HG03520 (cell line): ENCODE data around the gene IRF3.

Experiments
- ATAC-seq: cut with Tn5 transposase; IDR thresholded peaks from one replicate; pipeline ENCODE4 v1.9.1; 2021; ENCODE audit warnings: mild to moderate bottlenecking, moderate library complexity; ENCODE audit not compliant: unreplicated experiment

The IRF3 gene, protein sequence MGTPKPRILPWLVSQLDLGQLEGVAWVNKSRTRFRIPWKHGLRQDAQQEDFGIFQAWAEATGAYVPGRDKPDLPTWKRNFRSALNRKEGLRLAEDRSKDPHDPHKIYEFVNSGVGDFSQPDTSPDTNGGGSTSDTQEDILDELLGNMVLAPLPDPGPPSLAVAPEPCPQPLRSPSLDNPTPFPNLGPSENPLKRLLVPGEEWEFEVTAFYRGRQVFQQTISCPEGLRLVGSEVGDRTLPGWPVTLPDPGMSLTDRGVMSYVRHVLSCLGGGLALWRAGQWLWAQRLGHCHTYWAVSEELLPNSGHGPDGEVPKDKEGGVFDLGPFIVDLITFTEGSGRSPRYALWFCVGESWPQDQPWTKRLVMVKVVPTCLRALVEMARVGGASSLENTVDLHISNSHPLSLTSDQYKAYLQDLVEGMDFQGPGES

DNA sequence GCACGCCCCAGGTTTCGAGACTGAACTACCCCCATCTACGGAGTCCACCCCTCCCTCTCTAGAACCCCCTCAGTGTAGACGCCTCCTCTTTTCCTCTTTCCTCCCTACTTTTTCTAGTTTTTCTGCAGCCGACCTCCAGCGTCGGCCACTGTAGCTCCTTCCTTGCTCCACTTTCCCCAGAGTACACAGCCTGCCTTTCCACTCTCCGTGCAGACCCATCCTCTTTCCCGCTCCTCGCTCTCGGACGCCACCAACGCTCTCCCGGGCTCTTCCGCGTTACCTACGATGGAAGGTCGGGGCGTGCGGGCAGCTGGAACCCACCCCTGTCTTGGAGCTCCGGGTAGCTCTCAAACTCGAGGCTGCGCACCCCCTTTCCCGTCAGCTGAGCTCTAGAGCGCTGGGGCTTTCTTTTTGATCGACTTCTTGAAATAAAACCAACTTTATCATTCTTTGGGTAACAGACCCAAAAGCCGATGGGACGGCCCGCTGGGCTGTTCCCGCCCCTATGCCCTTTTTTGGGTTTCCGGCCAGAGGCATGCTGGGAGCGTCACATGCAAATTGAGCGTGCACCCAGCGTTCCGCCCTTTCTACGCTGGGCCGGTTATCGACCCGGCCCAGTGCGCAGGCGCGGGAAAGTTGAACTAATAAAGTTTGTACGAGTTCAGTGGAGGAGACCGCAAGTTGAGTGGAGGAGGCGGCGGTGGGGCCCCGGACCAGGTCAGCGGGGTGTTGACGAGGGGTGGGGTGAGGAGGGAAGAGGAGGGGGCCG is at the start of gene IRF3, which contains the start of gene BCL2L12:
TSS of gene IRF3 (minus strand) at position 507 of the 769 bp plus-strand sequence. CDS start 1,019 bp downstream, outside the sequence.
TSS of gene BCL2L12 (plus strand) at position 583 of the 769 bp plus-strand sequence. CDS start 760 bp downstream, outside the sequence.
- ATAC-seq, result peak; percentile 87

DNA sequence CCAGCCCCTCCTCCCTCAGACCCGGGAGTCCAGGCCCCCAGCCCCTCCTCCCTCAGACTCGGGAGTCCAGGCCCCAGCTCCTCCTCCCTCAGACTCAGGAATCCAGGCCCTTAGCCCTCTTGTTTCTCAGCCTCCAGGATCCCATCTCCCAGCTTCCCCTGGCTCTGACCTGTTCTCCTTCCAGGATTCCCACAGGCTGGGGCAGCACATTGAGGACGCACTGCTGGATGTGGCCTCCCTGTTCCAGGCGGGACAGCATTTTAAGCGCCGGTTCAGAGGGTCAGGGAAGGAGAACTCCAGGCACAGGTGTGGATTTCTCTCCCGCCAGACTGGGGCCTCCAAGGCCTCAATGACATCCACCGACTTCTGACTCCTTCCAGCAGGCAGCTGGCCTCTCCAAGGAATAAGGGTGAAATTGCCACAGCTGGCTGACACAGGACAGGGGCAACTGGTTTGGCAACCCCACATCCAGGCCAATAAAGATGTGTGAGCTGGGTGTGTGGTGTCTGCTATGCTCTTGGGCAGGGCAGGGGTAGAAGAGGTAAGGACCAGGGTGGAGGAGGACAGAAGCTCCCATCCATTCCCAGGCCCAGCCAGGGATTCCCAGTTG is 47.7 kb upstream of the IRF3 start:
- ATAC-seq, result no peak

DNA sequence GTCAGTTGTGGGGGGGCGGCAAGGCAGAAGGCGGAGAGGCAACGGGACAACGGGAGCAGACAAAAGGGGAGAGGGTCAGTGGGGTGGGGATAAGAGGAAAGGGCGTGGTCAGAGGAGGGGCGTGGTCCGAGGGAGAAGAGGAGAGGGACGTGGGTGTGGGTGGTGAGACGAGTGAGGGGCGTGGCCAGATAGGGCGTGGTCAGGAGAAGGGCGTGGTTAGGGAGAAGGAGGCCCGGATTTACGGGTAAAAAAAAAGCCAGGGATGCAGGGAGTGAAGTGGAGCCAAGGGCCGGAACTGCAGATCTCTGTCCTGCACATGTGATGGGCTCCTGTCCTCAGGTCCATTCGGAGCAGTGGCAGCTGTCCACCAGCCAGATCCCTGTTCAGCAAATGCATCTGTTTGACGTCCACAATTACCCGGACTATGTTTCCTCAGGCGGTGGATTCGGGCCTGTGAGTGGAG is 46.8 kb upstream of the IRF3 start:
- ATAC-seq, result no peak

DNA sequence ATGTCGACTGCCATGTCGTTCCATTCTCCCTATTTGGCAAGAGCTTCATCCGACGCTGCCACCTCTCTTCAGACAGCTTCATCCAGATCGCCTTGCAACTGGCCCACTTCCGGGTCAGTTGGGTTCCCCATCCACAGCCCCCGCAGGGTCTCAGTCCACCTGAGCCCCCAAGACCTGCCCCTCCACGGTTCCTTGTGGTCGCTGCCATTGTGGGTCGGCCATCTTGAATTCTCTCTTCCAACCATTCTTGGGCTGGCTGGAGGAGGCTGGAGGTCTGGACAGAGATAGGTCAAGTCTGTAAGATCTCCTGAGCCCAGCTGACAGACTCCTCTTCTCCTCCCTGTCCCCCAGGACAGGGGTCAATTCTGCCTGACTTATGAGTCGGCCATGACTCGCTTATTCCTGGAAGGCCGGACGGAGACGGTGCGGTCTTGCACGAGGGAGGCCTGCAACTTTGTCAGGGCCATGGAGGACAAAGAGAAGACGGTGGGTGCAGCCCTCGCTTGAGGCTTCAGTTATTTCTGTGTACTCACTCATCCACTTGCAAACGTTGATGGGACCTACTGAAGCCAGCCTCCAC is 44.8 kb upstream of the IRF3 start:
- no peak for ATAC-seq

DNA sequence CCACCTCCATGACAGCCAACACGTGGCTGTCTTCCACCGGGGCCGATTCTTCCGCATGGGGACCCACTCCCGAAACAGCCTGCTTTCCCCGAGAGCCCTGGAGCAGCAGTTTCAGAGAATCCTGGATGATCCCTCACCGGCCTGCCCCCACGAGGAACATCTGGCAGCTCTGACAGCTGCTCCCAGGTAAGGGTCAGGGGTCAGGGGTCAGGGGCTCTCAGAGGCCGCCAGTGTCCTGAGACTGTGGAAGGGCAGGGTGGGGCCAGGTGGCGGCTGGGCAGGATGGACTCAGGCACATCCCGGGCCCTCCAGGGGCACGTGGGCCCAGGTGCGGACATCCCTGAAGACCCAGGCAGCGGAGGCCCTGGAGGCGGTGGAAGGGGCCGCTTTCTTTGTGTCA is 40.3 kb upstream of the IRF3 start:
- no peak for ATAC-seq

DNA sequence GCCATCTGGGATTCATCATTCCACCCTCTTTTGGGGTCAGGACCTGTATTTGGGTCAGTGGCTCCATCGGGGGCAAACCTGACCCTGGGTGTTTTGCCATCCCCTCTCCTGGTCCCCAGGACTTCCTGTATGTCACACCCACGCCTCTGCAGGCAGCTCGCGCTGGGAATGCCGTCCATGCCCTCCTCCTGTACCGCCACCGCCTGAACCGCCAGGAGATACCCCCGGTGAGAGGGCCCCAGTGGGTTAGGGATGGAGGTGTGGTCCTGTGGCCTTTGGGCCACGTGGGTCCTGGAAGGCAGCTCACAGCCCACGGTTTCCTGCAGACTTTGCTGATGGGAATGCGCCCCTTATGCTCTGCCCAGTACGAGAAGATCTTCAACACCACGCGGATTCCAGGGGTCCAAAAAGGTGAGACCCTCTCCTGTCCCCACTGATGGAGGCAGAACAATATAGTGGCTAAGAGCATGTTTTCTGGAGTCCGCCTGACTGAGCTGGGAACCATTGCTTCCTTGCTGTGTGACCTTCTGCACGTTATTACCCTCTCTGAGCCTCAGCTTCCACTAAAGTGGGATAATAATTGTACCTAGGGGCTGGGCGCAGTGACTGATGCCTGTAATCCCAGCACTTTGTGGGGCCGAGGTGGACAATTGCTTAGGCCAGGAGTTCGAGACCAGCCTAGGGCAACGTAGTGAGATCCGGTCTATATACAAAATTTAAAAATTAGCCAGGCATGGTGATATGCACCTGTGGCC is 39.4 kb upstream of the IRF3 start:
- no peak for ATAC-seq

DNA sequence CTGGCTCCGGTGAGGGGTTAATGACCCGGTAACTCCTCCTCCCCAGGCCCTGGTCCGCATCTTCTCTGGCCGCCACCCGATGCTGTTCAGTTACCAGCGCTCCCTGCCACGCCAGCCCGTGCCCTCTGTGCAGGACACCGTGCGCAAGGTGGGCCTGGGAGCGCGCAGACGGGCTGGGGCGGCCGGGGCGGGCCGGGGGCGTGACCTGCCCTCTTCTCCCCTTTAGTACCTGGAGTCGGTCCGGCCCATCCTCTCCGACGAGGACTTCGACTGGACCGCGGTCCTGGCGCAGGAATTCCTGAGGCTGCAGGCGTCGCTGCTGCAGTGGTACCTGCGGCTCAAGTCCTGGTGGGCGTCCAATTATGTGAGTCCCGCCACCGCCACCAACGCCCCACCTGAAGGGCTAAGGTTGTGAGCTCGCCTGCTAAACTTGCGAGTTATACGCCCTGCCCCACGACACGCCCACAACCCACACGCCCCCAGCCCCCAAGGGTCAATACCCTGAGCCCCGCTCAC is 35.7 kb upstream of the IRF3 start:
- no peak for ATAC-seq

DNA sequence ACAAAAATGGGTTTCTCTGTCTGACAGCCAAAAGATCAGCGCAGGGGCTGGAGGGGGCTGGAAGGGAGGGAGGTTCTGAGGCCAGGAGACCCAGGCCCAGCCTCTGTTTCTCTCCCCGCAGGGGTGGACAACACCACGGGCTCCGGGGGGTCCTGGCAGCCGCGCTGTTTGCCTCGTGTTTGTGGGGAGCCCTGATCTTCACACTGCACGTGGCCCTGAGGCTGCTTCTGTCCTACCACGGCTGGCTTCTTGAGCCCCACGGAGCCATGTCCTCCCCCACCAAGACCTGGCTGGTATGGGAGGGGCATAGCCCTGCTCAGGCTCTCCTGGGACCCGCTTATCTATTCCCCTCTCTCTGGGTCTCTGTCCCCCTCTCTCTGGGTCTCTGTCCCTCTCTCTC is 34.9 kb upstream of the IRF3 start:
- no peak for ATAC-seq

DNA sequence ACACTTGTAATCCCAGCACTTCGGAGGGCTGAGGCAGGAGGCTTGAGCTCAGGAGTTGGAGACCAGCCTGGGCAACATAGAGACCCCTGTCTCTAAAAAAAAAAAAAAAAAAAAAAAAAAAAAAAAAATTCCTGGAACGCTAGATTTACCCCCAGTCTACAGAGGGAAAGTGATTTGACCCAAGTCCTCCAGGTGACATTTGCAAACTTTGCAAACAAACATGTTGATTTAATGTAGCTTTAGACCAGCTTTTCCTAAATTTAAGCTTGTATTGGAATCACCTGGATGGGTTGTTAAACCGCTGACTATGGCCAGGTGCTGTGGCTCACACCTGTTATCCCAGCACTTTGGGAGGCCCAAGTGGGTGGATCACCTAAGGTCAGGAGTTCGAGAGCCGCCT is 33.7 kb upstream of the IRF3 start:
- ATAC-seq, result no peak

DNA sequence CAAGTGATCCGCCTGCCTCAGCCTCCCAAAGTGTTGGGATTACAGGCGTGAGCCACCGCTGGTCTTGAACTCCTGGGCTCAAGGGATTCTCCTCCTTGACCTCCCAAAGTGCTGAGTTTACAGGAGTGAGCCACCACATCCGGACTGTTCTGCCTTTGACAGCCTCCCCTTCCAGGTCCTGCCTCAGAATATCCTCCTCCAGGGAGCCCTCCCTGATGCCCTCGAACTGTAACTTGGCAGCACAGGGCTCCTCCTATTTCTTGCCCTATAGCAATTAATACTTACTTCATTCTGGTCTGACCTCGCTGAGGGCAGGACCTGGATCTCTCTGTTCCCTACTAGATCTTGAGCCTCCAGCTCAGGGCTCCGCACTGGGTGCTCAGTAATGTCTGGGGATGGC is 31.2 kb upstream of the IRF3 start:
- ATAC-seq, result no peak

DNA sequence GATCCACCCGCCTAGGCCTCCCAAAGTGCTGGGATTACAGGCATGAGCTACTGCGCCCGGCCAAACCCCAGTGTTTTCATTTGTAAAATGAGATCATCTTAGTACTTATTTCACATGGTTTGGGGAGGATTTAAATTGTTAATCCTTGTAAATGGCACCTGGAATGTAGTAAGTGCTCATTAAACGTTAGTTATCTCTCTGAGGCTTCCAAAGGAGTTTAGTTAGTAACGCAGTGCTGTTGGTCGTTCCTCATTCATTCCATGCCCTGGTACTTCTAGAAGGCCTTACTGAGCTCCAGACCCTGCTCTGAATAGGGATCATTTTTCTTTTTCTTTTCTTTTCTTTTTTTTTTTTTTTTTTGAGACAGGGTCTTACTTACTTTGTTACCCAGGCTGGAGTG is 30.5 kb upstream of the IRF3 start:
- no peak for ATAC-seq

DNA sequence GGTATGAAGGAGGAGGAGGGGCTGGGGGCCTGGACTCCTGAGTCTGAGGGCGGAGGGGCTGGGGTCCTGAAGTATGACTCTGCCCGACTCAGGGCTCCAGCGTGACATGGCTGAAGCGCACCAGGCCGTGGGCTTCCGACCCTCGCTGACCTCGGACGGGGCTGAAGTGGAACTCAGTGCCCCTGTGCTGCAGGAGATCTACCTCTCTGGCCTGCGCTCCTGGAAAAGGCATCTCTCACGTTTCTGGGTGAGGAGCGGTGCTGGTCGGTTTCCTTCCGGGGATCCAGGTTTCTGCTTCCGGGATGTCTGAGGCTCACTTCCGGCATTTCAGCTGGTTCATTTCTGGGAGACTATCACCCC is 26.5 kb upstream of the IRF3 start:
- no peak for ATAC-seq

DNA sequence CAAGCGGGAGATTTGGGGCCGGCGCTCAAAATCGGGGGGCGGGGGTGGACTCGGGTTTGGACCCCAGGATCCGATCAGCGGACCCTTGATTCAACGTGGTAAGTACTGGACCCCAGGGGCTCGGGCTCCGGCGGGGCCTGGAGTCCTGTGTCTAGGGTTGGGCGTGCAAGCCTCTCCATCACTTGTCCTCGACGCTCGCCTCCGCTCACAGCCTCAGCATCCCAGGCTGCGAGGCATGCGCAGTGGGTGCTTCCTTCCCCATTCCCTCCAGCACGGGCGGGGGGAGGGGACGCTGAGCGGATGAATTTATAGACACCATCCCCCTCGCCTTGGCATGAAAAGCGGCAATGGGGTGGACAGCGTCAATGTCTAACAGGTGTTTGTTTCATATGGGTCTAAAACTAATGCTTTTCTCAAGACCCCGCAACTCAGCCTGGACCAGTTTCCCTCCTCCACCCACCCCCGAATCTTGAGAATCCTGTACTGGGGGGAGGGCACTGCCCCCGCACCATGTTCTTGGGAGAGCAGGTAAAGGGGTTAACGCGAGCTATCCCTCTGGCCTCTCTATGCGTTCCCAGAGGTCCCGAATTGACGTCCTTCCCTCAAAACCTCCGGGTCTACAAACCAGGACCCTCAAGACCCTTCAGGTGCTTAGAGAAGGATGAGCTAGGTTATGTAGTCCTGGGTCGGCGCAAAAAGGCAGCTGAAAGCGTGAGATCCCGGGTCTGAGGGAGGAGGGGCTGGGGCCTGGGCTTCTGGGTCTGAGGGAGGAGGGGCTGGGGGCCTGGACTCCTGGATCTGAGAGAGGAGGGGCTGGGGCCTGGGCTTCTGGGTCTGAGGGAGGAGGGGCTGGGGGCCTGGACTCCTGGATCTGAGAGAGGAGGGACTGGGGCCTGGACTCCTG is 25.8 kb upstream of the IRF3 start:
- ATAC-seq, result no peak

DNA sequence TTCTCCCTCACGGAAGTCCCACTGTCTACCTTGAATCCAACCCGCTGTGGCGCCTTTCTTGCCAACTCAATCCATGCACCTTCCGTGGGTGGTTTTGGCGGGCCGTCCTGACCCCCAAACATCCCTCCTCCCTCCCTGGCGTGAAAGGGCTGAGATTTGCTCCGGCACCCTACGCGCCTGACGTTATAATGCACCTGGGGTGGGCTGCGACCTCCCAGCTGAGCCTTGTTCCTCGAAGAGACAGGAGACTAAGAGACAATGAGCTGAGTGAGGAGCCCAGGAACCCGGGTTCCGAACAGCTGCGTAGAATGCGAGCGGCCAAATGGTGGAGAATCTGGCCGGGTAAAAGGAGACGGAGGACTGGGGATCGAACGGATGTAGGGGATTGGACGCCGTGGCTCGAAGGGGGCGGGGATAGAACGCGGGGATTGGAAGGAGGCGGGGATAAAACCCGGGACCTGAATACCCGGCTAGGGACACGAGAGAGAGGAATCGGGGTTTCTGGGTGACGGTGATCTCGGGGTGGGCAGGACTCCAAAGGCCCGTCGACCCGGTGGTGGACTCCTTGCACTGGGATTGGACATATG is 25.1 kb upstream of the IRF3 start, which contains the start of gene CPT1C:
TSS of gene CPT1C (plus strand) at position 461 of the 587 bp plus-strand sequence. CDS start 1,137 bp downstream, outside the sequence.
- no peak for ATAC-seq

DNA sequence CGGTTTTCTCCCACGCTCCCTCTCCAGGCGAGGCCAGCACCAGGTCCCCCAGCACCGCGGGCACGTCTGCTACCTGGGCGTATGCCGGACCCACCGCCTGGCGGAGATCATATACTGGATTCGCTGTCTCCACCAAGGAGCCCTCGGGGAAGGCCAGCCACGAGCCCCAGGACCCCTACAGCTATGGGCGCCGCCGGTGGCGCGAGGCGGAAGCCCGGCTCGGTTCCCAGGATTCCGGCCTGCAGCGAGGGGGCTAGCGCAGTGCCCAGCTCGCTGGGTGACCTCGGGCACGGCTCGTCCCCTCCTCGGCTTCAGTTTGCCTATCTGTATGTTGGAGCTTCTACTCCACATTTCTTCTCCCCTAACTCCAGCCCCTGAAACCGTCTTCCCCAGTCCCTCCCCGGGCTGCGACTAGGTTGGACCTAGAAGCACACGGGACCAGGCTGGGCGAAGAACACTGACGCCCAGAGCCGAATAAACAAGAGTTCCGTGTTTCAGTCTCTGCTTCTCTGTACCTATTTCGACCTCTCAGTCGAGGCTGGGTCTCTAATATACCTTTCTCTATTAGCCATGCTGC is 24.5 kb upstream of the IRF3 start:
- ATAC-seq, result no peak

DNA sequence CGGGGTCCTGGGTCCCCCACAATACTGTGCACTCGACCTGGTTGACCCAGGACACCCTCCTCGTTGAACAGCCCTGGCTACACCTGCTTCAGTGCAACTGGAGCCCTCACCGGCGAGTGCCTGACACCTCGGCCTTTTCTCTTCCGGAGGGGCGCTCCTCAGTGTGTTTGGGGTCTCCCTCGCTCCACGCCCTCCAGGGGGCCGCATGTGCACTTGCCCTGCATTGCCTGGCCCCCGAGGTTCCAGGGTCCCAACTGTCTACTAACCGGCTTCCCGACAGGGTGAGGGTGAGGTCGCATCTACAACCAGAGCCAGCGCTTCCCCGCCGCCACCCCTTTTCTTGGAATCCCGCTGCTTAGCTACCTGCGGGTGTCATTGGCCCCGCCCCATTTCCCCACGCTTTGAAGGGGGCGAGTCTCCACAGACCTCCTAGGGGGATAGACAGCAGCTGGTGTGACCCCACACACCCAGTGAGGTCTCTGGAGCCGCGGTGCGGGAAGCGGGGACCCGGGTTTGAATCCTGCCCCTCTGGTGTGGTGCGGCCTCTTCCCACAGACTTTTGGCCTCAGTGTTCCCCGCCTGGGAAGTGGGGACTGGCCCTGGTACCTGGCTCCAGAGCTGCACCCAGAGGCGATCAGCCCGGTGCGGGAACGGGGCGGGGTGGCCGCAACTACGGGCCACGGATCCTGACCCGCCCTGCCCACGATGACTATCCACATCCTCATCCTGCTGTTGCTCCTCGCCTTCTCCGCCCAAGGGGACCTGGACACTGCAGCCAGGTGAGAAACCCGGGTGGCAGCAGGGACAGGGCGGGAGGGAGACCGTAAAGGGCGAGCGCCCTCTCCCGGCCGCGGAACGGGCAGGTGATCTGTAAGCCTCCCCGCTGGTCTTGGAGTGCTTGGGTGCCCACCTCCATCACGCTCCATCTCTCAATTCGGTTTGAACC is 23.7 kb upstream of the IRF3 start, which contains the start of gene ADM5:
TSS of gene ADM5 (plus strand) at position 462 of the 946 bp plus-strand sequence. CDS start at position 706, 244 bp downstream.
- no peak for ATAC-seq

DNA sequence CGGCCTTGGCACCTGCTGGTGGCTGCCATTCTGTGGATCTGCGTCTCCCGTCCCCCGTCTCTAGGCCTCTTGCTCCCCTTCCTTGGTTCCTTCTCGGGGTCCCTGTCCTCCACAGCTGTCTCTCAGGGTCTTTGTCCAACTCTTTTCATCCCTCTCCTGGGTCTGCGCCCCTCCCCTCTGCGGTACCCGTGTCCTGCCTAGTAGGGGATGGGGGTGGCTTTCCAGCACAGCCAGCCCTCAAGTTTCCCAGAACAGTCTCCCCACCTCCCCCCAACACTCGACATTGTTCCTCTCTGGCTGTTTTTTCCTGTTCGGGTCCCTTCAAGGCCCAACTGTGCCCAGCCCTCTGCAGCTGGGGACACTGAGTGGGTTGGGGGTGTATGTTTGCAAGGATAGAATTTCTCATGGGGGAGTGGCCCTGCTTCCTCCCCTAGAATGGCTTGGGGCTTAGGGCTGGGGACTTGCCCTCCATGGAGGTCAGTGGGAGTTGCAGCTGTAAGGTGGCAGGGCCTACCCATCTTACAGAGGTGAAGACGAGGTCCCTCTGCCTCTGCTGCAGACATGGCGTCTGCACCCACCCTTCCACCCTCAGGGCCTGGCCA is 23.0 kb upstream of the IRF3 start:
- no peak for ATAC-seq
